Measurements from ENCODE around the gene FLNB. TPM values are rescaled to one million over a fixed set of nuclear protein-coding genes. Genes with fewer than 3 reads are reported as not detected.

The FLNB gene
- total RNA-seq, 1 donor from 2014 or later: 33.7 TPM

- ATAC-seq: no peak
- DNase-seq: no peak
- intact Hi-C loops (cut with micrococcal nuclease): no loop called here
These were observed 136.5 kb downstream of the FLNB start for GRCh38 chr3:58144478-58145325.

GRCh38 chr3:58148049-58148448 lies 139.8 kb downstream of the FLNB start:
- ATAC-seq: no peak
- DNase-seq: no peak

GRCh38 chr3:58150130-58150809 lies 142.0 kb downstream of the FLNB start:
- no peak for DNase-seq
- intact Hi-C loops (cut with micrococcal nuclease): no loop called here
- no peak for ATAC-seq

More at GRCh38 chr3:58148049-58148448, 139.8 kb downstream of the FLNB start:
- intact Hi-C loops (cut with micrococcal nuclease): no loop called here

- DNase-seq (no peak), ATAC-seq (no peak)
- intact Hi-C loops (cut with micrococcal nuclease): no loop called here
These were observed 142.6 kb downstream of the FLNB start for GRCh38 chr3:58150810-58151199.

GRCh38 chr3:58151637-58152036 lies 143.4 kb downstream of the FLNB start:
- ATAC-seq: peak; percentile 94
- peak; percentile 88 for DNase-seq
- intact Hi-C loops (cut with micrococcal nuclease): no loop called here

GRCh38 chr3:58152225-58153015 lies 144.2 kb downstream of the FLNB start:
- intact Hi-C loops (cut with micrococcal nuclease): no loop called here
- ATAC-seq (no peak), DNase-seq (no peak)

GRCh38 chr3:58153371-58153770 lies 145.1 kb downstream of the FLNB start:
- ATAC-seq (no peak), DNase-seq (no peak)
- intact Hi-C loops (cut with micrococcal nuclease): no loop called here

- no peak for ATAC-seq
- DNase-seq: no peak
- intact Hi-C loops (cut with micrococcal nuclease): no loop called here
These were observed 146.6 kb downstream of the FLNB start for GRCh38 chr3:58154626-58155449.

- no peak for DNase-seq
- intact Hi-C loops (cut with micrococcal nuclease): no loop called here
- no peak for ATAC-seq
These were observed 147.6 kb downstream of the FLNB start for GRCh38 chr3:58155838-58156237.

- DNase-seq (no peak), ATAC-seq (no peak)
- intact Hi-C loops (cut with micrococcal nuclease): no loop called here
These were observed 149.5 kb downstream of the FLNB start for GRCh38 chr3:58157700-58158099.

- intact Hi-C loops (cut with micrococcal nuclease): no loop called here
- DNase-seq (no peak), ATAC-seq (no peak)
These were observed 150.4 kb downstream of the FLNB start for GRCh38 chr3:58158442-58159153.

GRCh38 chr3:58160399-58160798 lies 152.2 kb downstream of the FLNB start:
- ATAC-seq (no peak), DNase-seq (no peak)
- intact Hi-C loops (cut with micrococcal nuclease): no loop called here

GRCh38 chr3:58161435-58162398 lies 153.5 kb downstream of the FLNB start:
- intact Hi-C loops (cut with micrococcal nuclease): no loop called here
- DNase-seq: peak; percentile 48
- ATAC-seq: no peak

GRCh38 chr3:58163234-58163633 lies 155.0 kb downstream of the FLNB start:
- intact Hi-C loops (cut with micrococcal nuclease): no loop called here
- ATAC-seq (peak; percentile 40), DNase-seq (no peak)

GRCh38 chr3:58164199-58164879 lies 156.1 kb downstream of the FLNB start:
- ATAC-seq: peak; percentile 83
- DNase-seq: peak; percentile 91
- intact Hi-C loops (cut with micrococcal nuclease): no loop called here

- intact Hi-C loops (cut with micrococcal nuclease): no loop called here
- ATAC-seq (peak; percentile 30), DNase-seq (no peak)
These were observed 156.9 kb downstream of the FLNB start for GRCh38 chr3:58164906-58165821.

All from left ventricle myocardium superior (tissue), 1 donor.